Right atrium auricular region (tissue), 2 donors: Measurements from ENCODE around the gene PIK3AP1. TPM values are rescaled to one million over a fixed set of nuclear protein-coding genes. Genes with fewer than 3 reads are reported as not detected.

Experiments
- DNase-seq: peaks from one replicate; pipeline ENCODE4 v3.0.0-alpha.2; 2019; ENCODE audit warnings: low spot score
- H3K27ac ChIP-seq, 2 donors: fragments of 200-600 bp; sonication (generic); 1 replicate in 1 of 2; 2 replicates in 1 of 2; pipeline ENCODE4 v1.5.1; 2016 to 2019
- H3K27me3 ChIP-seq, 2 donors: fragments of 200-600 bp; sonication (generic); one replicate each; pipeline versions ENCODE4 v1.5.1 to v1.6.0; 2017 to 2019
- H3K36me3 ChIP-seq: fragments of 200-600 bp; sonication (generic); one replicate; pipeline ENCODE4 v1.5.1; 2016
- H3K4me1 ChIP-seq, 2 donors: fragments of 200-600 bp; sonication (generic); one replicate each; pipeline versions ENCODE4 v1.5.1 to v1.6.0; 2017 to 2019
- H3K4me3 ChIP-seq, 2 donors: fragments of 200-600 bp; sonication (generic); 1 replicate in 1 of 2; 2 replicates in 1 of 2; pipeline ENCODE4 v1.5.1; 2017 to 2019; ENCODE audit warnings: mild to moderate bottlenecking in 1 of 2, moderate library complexity in 1 of 2
- H3K9me3 ChIP-seq, 2 donors: fragments of 200-600 bp; sonication (generic); one replicate each; pipeline ENCODE4 v1.5.1; 2019
- total RNA-seq, 2 donors: library from RNA; depleted of rRNA; stranded (reverse); fragments of >200 nt; gene quantifications; one replicate each; pipeline ENCODE4 v1.1.0, GENCODE V29; 2016
- TF ChIP-seq, protein P1 (sequence below), 2 donors: fragments of 200-600 bp; sonication (generic); IDR thresholded peaks; one replicate each; pipeline ENCODE4 v1.5.1; 2019; ENCODE audit warnings: antibody characterized with exemption in 2 of 2

The PIK3AP1 gene
- total RNA-seq, 2 donors from 2014 or later: 3.1 to 11.2 TPM

DNA sequence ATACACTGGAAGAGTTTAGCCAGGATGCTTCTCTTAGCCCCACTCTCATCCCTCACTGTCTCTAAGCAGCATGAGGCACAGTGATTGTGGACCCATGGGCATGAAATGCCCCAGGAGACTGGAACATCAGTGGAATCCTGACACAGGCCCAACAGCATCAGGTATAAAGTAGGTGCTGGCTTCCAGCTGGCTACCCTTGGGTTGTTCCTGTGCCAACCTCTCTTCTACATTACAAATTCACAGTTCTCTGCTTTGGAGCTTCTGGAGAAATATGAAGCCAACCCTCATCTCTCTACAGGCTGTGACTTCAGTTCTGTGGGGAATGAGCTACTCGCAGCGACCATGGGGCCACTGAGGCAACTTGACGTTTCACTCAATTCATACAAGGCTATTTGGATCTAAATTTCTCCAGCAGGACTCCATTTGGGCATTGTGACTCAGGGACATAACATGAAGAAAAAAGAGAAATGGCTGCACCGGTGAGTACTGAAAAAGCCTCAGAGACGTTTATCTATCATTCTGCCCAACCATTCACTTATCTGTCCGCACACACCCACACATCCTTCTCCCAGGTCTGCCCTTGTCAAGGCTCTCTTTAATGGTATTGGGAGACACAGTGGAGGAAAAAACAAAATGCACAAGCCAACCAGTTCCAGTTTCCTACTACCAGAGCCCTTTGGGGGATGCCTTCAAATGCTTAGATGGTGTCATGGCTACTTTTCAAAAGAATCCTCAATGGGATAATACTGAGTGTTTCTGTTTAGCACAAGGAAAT lies 98.1 kb downstream of the PIK3AP1 start:
- TF ChIP-seq, protein P1, sequence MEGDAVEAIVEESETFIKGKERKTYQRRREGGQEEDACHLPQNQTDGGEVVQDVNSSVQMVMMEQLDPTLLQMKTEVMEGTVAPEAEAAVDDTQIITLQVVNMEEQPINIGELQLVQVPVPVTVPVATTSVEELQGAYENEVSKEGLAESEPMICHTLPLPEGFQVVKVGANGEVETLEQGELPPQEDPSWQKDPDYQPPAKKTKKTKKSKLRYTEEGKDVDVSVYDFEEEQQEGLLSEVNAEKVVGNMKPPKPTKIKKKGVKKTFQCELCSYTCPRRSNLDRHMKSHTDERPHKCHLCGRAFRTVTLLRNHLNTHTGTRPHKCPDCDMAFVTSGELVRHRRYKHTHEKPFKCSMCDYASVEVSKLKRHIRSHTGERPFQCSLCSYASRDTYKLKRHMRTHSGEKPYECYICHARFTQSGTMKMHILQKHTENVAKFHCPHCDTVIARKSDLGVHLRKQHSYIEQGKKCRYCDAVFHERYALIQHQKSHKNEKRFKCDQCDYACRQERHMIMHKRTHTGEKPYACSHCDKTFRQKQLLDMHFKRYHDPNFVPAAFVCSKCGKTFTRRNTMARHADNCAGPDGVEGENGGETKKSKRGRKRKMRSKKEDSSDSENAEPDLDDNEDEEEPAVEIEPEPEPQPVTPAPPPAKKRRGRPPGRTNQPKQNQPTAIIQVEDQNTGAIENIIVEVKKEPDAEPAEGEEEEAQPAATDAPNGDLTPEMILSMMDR (IDR thresholded peaks at IDR 0.05): no peak
- H3K36me3 ChIP-seq: no peaks in the 10 kb centered on the region
- H3K27ac ChIP-seq: no peak overlapping the region
- no peak overlapping the region for H3K4me3 ChIP-seq
- no peaks in the 10 kb centered on the region for H3K9me3 ChIP-seq
- H3K4me1 ChIP-seq: peaks cover 0 to 31% of the 10 kb centered on the region in 2 donors
- no peaks in the 10 kb centered on the region for H3K27me3 ChIP-seq
- DNase-seq: no peak

DNA sequence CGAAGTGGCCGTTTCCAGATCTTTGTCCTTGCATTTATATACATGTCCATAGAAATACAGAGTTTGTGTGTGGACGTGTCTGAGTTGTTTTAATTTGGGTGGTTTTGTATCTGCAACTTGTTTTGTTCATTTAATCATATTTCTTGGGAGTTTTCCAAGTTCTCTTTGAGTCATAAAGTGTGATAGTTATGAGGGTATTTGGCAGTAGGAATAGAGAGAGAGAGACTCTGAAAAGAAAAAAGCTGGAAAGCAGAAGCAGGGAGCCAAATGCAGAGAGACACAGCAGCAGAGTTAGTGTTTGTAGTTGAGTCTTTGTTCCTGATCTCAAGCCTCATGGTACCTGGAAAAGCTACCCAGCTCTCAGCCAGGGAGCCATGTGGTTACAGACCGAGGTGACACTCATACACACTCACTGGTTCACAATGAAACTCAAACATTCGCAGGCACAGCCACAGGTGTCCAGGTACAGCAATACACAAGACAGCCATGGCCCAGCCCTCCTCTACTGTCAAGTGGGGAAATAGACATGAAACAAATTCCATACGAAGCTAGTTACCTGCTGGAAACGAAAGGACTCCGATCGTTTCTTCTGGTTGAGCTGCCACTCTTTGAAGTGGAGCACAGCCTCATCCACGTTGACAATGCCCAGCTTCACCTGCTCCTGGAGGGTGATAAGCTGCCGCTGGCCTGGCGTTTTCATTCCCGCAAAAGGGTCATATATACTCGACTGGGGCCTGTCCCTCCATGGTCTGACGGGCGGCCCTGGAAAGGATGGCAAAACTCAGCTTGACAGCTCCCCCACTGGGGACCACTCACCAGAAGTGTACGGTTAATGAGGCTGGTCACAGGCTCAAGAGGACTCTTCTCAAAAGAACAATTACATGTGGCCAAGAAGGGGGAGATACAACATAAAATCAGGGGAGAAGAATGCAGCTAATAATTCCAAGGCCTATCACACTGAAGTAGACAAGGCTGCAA lies 100.2 kb downstream of the PIK3AP1 start:
- no peaks in the 10 kb centered on the region for H3K36me3 ChIP-seq
- no peak overlapping the region for H3K4me3 ChIP-seq
- no peaks in the 10 kb centered on the region for H3K9me3 ChIP-seq
- peak overlapping the region; percentile 79 to 93 for H3K27ac ChIP-seq
- peaks cover 0 to 34% of the 10 kb centered on the region in 2 donors for H3K4me1 ChIP-seq
- no peaks in the 10 kb centered on the region for H3K27me3 ChIP-seq
- DNase-seq: no peak
- TF ChIP-seq, protein P1 (IDR thresholded peaks at IDR 0.05): no peak

DNA sequence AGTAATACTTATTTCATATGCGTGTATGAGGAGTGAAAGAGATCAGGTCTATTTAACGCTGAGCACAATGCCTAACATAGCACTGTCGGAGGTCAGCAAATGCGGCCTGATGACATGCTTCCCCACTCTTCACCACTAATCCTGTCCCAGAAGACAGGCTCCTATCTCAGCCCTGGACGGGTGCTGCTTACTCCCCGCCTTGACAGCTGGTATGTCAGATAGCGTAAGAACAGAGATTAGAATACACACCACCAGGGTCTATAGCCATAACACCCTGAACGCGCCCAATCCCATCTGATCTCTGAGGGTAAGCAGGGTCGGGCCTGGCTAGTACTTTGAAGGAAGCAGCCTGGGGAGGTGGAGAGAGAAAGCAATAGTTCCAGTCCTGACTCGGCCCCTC lies 101.2 kb downstream of the PIK3AP1 start:
- Histone ChIP-seq H3K36me3 (no peaks in the 10 kb centered on the region), H3K27ac (peak overlapping the region; percentile 79 to 93), H3K4me3 (no peak overlapping the region), H3K4me1 (peaks cover 0 to 35% of the 10 kb centered on the region in 2 donors), H3K9me3 (no peaks in the 10 kb centered on the region), H3K27me3 (no peaks in the 10 kb centered on the region)
- no peak for DNase-seq
- TF ChIP-seq, protein P1 (IDR thresholded peaks at IDR 0.05): no peak

DNA sequence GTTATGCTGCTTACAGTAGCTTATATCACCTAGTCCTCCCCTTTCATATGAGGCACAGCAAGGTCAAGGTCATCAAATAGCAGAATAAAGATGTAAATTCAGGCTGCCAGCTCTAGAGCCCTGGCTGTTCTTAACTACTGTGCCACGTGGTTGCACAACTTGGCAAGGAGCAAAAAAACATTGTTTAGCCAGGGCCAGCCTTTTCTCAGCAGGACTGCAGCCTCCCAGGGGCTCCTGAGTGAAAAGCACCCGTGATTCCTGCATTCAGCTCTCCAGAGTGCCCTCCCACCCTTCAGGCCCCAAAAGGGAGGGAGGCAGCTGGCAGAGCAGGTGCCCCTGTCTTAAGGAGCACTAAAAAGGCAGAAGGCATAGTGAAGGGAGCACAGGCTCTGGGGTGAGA lies 101.7 kb downstream of the PIK3AP1 start:
- peaks cover 0 to 39% of the 10 kb centered on the region in 2 donors for H3K4me1 ChIP-seq
- no peaks in the 10 kb centered on the region for H3K36me3 ChIP-seq
- no peaks in the 10 kb centered on the region for H3K9me3 ChIP-seq
- TF ChIP-seq, protein P1 (IDR thresholded peaks at IDR 0.05): no peak
- H3K4me3 ChIP-seq: no peak overlapping the region
- DNase-seq: no peak
- H3K27ac ChIP-seq: peak overlapping the region; percentile 79 to 93
- no peaks in the 10 kb centered on the region for H3K27me3 ChIP-seq

DNA sequence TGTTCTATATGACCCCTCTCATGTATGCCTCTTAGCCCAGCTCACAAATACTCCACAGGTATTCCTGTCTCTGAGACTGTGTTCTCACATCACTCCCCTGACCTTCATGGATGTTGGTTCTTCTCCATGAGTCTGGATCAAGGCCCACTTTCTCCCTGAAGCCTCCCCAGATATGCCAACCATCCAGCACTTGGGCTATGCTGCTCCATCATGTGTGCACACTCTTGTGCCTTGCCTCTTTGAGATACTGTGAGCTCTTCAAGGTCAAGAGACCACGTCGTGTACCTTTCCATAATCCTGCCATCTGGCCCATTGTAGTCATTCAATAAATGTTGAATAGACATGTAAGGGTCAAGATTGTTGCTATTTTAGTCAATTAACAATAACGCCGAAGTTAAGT lies 103.4 kb downstream of the PIK3AP1 start:
- H3K36me3 ChIP-seq: no peaks in the 10 kb centered on the region

More for the DNA sequence above, 103.4 kb downstream of the PIK3AP1 start:
- no peak overlapping the region for H3K4me3 ChIP-seq
- DNase-seq: no peak
- no peaks in the 10 kb centered on the region for H3K27me3 ChIP-seq
- H3K9me3 ChIP-seq: no peaks in the 10 kb centered on the region
- H3K4me1 ChIP-seq: peaks cover 0 to 39% of the 10 kb centered on the region in 2 donors
- H3K27ac ChIP-seq: peak overlapping the region in 1 of 2 donors; percentile 93
- TF ChIP-seq, protein P1 (IDR thresholded peaks at IDR 0.05): no peak
